PC-9 (cell line): Measurements from ENCODE around the gene C2orf69.

ENCODE experiments used
- EZH2 ChIP-seq: fragments of 200-600 bp; sonication (generic); IDR thresholded peaks from 2 replicates; pipeline ENCODE4 v1.8.0; 2017; ENCODE audit warnings: antibody characterized with exemption, low read depth
- TF ChIP-seq, protein P1 (sequence below): fragments of 200-600 bp; sonication (generic); conservative IDR thresholded peaks from 2 replicates; pipeline ENCODE4 v1.6.1; 2017; ENCODE audit warnings: mixed run types, antibody characterized with exemption, mild to moderate bottlenecking, moderate library complexity

DNA sequence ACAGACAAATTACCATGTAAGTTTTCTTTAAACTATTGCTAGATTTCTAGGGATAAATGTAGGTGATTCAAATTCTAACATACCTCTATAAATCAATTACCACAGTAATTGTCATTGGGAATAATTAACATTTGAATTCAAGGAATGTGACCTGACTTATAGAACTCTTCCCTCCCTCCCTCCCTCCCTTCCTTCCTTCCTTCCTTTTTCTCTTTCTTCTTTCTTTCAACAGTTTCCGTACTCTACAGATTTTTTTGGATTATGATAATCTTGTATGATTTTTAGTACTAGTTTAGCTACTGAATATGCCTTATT is 41.9 kb upstream of the C2orf69 start:
- TF ChIP-seq, protein P1, sequence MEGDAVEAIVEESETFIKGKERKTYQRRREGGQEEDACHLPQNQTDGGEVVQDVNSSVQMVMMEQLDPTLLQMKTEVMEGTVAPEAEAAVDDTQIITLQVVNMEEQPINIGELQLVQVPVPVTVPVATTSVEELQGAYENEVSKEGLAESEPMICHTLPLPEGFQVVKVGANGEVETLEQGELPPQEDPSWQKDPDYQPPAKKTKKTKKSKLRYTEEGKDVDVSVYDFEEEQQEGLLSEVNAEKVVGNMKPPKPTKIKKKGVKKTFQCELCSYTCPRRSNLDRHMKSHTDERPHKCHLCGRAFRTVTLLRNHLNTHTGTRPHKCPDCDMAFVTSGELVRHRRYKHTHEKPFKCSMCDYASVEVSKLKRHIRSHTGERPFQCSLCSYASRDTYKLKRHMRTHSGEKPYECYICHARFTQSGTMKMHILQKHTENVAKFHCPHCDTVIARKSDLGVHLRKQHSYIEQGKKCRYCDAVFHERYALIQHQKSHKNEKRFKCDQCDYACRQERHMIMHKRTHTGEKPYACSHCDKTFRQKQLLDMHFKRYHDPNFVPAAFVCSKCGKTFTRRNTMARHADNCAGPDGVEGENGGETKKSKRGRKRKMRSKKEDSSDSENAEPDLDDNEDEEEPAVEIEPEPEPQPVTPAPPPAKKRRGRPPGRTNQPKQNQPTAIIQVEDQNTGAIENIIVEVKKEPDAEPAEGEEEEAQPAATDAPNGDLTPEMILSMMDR: no peak
- no peak for TF ChIP-seq EZH2
